WTC11 (cell line): ENCODE data around the gene SLAMF1. TPM values are rescaled to one million over a fixed set of nuclear protein-coding genes. Genes with fewer than 3 reads are reported as not detected.

Experiments used
- ATAC-seq: fragments of 200-7000 bp; cut with Tn5 transposase; 2 replicates; pipeline ENCODE4 v1.10.0; 2021; ENCODE audit warnings: mild to moderate bottlenecking, moderate library complexity
- CTCF ChIA-PET: fragments of 300-600 bp; sonication (Branson Sonifier 250); formaldehyde crosslinking; loops from one replicate; lab custom pipeline; 2021; ENCODE audit warnings: antibody characterized with exemption; lab: Charles Lee
- POLR2A ChIA-PET: fragments of 350-600 bp; sonication (Branson Sonifier 250); formaldehyde crosslinking; loops from one replicate; lab custom pipeline; 2021; ENCODE audit warnings: antibody characterized with exemption; lab: Charles Lee
- DNase-seq: peaks from one replicate; pipeline ENCODE4 v3.0.0; 2021; ENCODE audit warnings: low spot score
- H3K27ac Mint-ChIP-seq: 2 replicates; pipeline ENCODE4 v1.8.0; 2021; ENCODE audit warnings: mixed read lengths
- H3K27me3 Mint-ChIP-seq: 2 replicates; pipeline ENCODE4 v1.8.0; 2021; ENCODE audit warnings: low read depth, mild to moderate bottlenecking, moderate library complexity, mixed read lengths
- H3K36me3 Mint-ChIP-seq: 2 replicates; pipeline ENCODE4 v1.8.0; 2021; ENCODE audit warnings: mixed read lengths
- H3K4me1 Mint-ChIP-seq: 2 replicates; pipeline ENCODE4 v1.8.0; 2022; ENCODE audit warnings: mixed read lengths
- H3K4me3 Mint-ChIP-seq: 2 replicates; pipeline ENCODE4 v1.8.0; 2021; ENCODE audit warnings: mild to moderate bottlenecking, moderate library complexity, mixed read lengths
- H3K9me3 Mint-ChIP-seq: 2 replicates; pipeline ENCODE4 v1.8.0; 2021; ENCODE audit warnings: mixed read lengths
- CREM ChIP-seq: sonication (generic); formaldehyde crosslinking; IDR thresholded peaks from 2 replicates; pipeline ENCODE4 v1.8.1; 2022; ENCODE audit warnings: mild to moderate bottlenecking, missing genetic modification reagents, moderate library complexity
- ELF4 ChIP-seq: sonication (generic); formaldehyde crosslinking; IDR thresholded peaks from 2 replicates; pipeline ENCODE4 v1.8.1; 2022; ENCODE audit warnings: low read depth, mild to moderate bottlenecking, moderate library complexity, missing genetic modification reagents
- ESRRA ChIP-seq: sonication (generic); formaldehyde crosslinking; IDR thresholded peaks from 2 replicates; pipeline ENCODE4 v1.8.1; 2022; ENCODE audit warnings: mild to moderate bottlenecking, missing genetic modification reagents, borderline replicate concordance
- GRHL2 ChIP-seq: fragments of 250-450 bp; sonication (Bioruptor Pico); IDR thresholded peaks from 2 replicates; pipeline ENCODE4 v1.8.0; 2022; ENCODE audit warnings: mild to moderate bottlenecking, moderate library complexity; ENCODE audit not compliant: insufficient replicate concordance, severe bottlenecking
- JAZF1 ChIP-seq: fragments of 250-450 bp; sonication (Bioruptor Pico); IDR thresholded peaks from 2 replicates; pipeline ENCODE4 v1.9.0; 2021; ENCODE audit warnings: moderate library complexity, mild to moderate bottlenecking, inconsistent platforms
- JUN ChIP-seq: sonication (generic); formaldehyde crosslinking; IDR thresholded peaks from 2 replicates; pipeline ENCODE4 v1.8.0; 2023; ENCODE audit warnings: mild to moderate bottlenecking, missing genetic modification reagents
- MYBL2 ChIP-seq: sonication (generic); formaldehyde crosslinking; IDR thresholded peaks from 2 replicates; pipeline ENCODE4 v1.8.1; 2023; ENCODE audit warnings: mild to moderate bottlenecking, moderate library complexity, missing genetic modification reagents
- NFYB ChIP-seq: sonication (generic); formaldehyde crosslinking; conservative IDR thresholded peaks from 2 replicates; pipeline ENCODE4 v1.8.0; 2022; ENCODE audit warnings: low read depth, missing genetic modification reagents
- NR1H2 ChIP-seq: sonication (generic); formaldehyde crosslinking; IDR thresholded peaks from 2 replicates; pipeline ENCODE4 v1.9.0; 2021; ENCODE audit warnings: mild to moderate bottlenecking, moderate library complexity, missing genetic modification reagents
- NR3C1 ChIP-seq: sonication (generic); formaldehyde crosslinking; conservative IDR thresholded peaks from 2 replicates; pipeline ENCODE4 v1.8.1; 2023; ENCODE audit warnings: low read depth, mild to moderate bottlenecking, missing genetic modification reagents
- OVOL2 ChIP-seq: fragments of 250-450 bp; sonication (Bioruptor Pico); IDR thresholded peaks from 2 replicates; pipeline ENCODE4 v1.9.0; 2021; ENCODE audit warnings: mild to moderate bottlenecking, borderline replicate concordance
- RELA ChIP-seq: sonication (generic); formaldehyde crosslinking; IDR thresholded peaks from 2 replicates; pipeline ENCODE4 v1.8.1; 2022; ENCODE audit warnings: missing genetic modification reagents, mild to moderate bottlenecking, borderline replicate concordance
- SOX15 ChIP-seq: fragments of 250-450 bp; sonication (Bioruptor Pico); IDR thresholded peaks from 2 replicates; pipeline ENCODE4 v1.9.0; 2021; ENCODE audit warnings: mild to moderate bottlenecking
- ZBTB21 ChIP-seq: sonication (generic); formaldehyde crosslinking; IDR thresholded peaks from 2 replicates; pipeline ENCODE4 v1.8.1; 2023; ENCODE audit warnings: mild to moderate bottlenecking, missing genetic modification reagents, borderline replicate concordance
- ZNF121 ChIP-seq: sonication (generic); formaldehyde crosslinking; IDR thresholded peaks from 2 replicates; pipeline ENCODE4 v1.8.0; 2023; ENCODE audit warnings: missing genetic modification reagents
- ZNF138 ChIP-seq: sonication (generic); formaldehyde crosslinking; conservative IDR thresholded peaks from 2 replicates; pipeline ENCODE4 v1.8.1; 2022; ENCODE audit warnings: mild to moderate bottlenecking, moderate library complexity, missing genetic modification reagents
- ZNF263 ChIP-seq: sonication (generic); formaldehyde crosslinking; IDR thresholded peaks from 2 replicates; pipeline ENCODE4 v1.8.1; 2022; ENCODE audit warnings: low read depth, mild to moderate bottlenecking, moderate library complexity, missing genetic modification reagents
- ZNF396 ChIP-seq: fragments of 250-450 bp; sonication (Bioruptor Pico); IDR thresholded peaks from 2 replicates; pipeline ENCODE4 v1.8.0; 2021; ENCODE audit warnings: mild to moderate bottlenecking, moderate library complexity, borderline replicate concordance
- total RNA-seq: library from RNA; stranded (reverse); gene quantifications from 3 replicates; pipeline ENCODE4 v1.2.3, GENCODE V29; 2021
- TF ChIP-seq, protein P1 (sequence below): sonication (generic); formaldehyde crosslinking; IDR thresholded peaks from 2 replicates; pipeline ENCODE4 v1.8.1; 2022; ENCODE audit warnings: mild to moderate bottlenecking, moderate library complexity, missing genetic modification reagents
- TF ChIP-seq, protein P2 (sequence below): fragments of 250-450 bp; sonication (Bioruptor Pico); IDR thresholded peaks from 2 replicates; pipeline ENCODE4 v1.9.0; 2021; ENCODE audit warnings: mild to moderate bottlenecking
- TF ChIP-seq, protein P3 (sequence below): sonication (generic); formaldehyde crosslinking; IDR thresholded peaks from 2 replicates; pipeline ENCODE4 v1.8.1; 2023; ENCODE audit warnings: mild to moderate bottlenecking, moderate library complexity, missing genetic modification reagents
- TF ChIP-seq, protein P4 (sequence below): sonication (generic); formaldehyde crosslinking; IDR thresholded peaks from 2 replicates; pipeline ENCODE4 v1.8.1; 2023; ENCODE audit warnings: mild to moderate bottlenecking, missing genetic modification reagents, moderate library complexity
- TF ChIP-seq, protein P5 (sequence below): sonication (generic); formaldehyde crosslinking; IDR thresholded peaks from 2 replicates; pipeline ENCODE4 v1.8.1; 2022; ENCODE audit warnings: low read depth, missing genetic modification reagents, borderline replicate concordance
- TF ChIP-seq, protein P6 (sequence below): sonication (generic); formaldehyde crosslinking; IDR thresholded peaks from 2 replicates; pipeline ENCODE4 v1.8.1; 2023; ENCODE audit warnings: mild to moderate bottlenecking, missing genetic modification reagents, moderate library complexity
- TF ChIP-seq, protein P7 (sequence below): sonication (generic); formaldehyde crosslinking; IDR thresholded peaks from 2 replicates; pipeline ENCODE4 v1.8.0; 2022; ENCODE audit warnings: mild to moderate bottlenecking, missing genetic modification reagents

Gene SLAMF1
- total RNA-seq, 1 experiment from 2014 or later = 0.15 TPM

DNA sequence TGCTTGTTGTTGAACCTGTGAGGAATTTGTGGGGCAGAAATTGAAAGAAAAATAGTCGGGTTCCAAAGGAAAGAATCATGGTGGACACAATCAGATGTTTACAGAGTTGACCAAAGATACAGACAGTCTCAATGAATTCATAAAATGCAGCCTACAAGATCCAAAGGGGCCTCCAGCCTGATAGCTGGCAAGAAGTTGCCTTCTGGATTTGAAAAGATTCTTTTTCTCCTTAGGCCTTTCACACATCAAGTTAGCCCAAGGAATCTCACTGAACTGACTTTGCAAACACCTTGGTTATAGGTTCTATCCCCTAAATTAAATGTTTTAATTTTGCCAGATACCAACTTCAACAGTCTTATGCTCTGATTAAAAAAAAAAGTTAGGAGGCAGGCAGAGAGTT, 21.5 kb downstream of the SLAMF1 start (continued):
- TF ChIP-seq, protein P1, sequence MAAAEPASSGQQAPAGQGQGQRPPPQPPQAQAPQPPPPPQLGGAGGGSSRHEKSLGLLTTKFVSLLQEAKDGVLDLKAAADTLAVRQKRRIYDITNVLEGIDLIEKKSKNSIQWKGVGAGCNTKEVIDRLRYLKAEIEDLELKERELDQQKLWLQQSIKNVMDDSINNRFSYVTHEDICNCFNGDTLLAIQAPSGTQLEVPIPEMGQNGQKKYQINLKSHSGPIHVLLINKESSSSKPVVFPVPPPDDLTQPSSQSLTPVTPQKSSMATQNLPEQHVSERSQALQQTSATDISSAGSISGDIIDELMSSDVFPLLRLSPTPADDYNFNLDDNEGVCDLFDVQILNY = no peak
- TF ChIP-seq ELF4 = no peak
- TF ChIP-seq, protein P2, sequence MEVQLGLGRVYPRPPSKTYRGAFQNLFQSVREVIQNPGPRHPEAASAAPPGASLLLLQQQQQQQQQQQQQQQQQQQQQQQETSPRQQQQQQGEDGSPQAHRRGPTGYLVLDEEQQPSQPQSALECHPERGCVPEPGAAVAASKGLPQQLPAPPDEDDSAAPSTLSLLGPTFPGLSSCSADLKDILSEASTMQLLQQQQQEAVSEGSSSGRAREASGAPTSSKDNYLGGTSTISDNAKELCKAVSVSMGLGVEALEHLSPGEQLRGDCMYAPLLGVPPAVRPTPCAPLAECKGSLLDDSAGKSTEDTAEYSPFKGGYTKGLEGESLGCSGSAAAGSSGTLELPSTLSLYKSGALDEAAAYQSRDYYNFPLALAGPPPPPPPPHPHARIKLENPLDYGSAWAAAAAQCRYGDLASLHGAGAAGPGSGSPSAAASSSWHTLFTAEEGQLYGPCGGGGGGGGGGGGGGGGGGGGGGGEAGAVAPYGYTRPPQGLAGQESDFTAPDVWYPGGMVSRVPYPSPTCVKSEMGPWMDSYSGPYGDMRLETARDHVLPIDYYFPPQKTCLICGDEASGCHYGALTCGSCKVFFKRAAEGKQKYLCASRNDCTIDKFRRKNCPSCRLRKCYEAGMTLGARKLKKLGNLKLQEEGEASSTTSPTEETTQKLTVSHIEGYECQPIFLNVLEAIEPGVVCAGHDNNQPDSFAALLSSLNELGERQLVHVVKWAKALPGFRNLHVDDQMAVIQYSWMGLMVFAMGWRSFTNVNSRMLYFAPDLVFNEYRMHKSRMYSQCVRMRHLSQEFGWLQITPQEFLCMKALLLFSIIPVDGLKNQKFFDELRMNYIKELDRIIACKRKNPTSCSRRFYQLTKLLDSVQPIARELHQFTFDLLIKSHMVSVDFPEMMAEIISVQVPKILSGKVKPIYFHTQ = no peak
- no peak for TF ChIP-seq ESRRA
- no peak for TF ChIP-seq RELA
- no peak for TF ChIP-seq CREM
- TF ChIP-seq, protein P3, sequence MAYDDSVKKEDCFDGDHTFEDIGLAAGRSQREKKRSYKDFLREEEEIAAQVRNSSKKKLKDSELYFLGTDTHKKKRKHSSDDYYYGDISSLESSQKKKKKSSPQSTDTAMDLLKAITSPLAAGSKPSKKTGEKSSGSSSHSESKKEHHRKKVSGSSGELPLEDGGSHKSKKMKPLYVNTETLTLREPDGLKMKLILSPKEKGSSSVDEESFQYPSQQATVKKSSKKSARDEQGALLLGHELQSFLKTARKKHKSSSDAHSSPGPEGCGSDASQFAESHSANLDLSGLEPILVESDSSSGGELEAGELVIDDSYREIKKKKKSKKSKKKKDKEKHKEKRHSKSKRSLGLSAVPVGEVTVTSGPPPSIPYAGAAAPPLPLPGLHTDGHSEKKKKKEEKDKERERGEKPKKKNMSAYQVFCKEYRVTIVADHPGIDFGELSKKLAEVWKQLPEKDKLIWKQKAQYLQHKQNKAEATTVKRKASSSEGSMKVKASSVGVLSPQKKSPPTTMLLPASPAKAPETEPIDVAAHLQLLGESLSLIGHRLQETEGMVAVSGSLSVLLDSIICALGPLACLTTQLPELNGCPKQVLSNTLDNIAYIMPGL (CRISPR knock-in tag) = no peak
- no peak for TF ChIP-seq ZNF263 (CRISPR knock-in tag)
- TF ChIP-seq, protein P4, sequence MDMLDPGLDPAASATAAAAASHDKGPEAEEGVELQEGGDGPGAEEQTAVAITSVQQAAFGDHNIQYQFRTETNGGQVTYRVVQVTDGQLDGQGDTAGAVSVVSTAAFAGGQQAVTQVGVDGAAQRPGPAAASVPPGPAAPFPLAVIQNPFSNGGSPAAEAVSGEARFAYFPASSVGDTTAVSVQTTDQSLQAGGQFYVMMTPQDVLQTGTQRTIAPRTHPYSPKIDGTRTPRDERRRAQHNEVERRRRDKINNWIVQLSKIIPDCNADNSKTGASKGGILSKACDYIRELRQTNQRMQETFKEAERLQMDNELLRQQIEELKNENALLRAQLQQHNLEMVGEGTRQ (CRISPR knock-in tag) = no peak

DNA sequence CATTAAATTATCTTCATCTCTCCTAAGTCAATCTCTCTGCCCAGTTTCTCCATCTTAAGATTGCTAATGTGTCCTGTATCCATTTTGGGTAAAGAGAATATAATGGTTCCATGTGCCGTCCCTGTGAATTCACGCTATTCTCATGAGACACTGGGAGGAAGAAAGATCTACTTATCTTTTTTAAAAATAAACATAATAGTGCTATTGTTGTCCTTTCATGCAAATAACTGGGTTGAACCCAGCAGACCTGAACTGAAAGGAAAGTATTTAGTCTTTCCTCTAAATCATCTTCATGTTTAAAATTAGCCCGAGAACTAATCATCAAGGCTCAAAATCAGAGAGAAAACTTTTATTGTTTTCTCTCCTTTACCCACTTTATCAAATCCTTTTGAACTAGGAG, 22.4 kb downstream of the SLAMF1 start:
- ChIA-PET POLR2A (no interaction called here), CTCF (no interaction called here)
- Mint-ChIP-seq H3K36me3 (no peaks in the 10 kb centered on the region), H3K27ac (no peak overlapping the region), H3K27me3 (no peaks in the 10 kb centered on the region; the same call in 1 of the 2 replicates), H3K4me3 (no peak overlapping the region), H3K4me1 (peaks cover 6% of the 10 kb centered on the region), H3K9me3 (peaks cover 8% of the 10 kb centered on the region)
- TF ChIP-seq MYBL2 (CRISPR knock-in tag) (no peak), NFYB (CRISPR knock-in tag) (no peak), GRHL2 (CRISPR knock-in tag) (no peak), ZNF263 (CRISPR knock-in tag) (no peak), ZBTB21 (CRISPR knock-in tag) (no peak), ZNF138 (CRISPR knock-in tag) (no peak), ZNF396 (CRISPR knock-in tag) (no peak), ZNF121 (CRISPR knock-in tag) (no peak), JAZF1 (CRISPR knock-in tag) (no peak), NR1H2 (CRISPR knock-in tag) (no peak), JUN (CRISPR knock-in tag) (no peak), OVOL2 (CRISPR knock-in tag) (no peak), NR3C1 (CRISPR knock-in tag) (no peak), SOX15 (CRISPR knock-in tag) (no peak)
- TF ChIP-seq, protein P5, sequence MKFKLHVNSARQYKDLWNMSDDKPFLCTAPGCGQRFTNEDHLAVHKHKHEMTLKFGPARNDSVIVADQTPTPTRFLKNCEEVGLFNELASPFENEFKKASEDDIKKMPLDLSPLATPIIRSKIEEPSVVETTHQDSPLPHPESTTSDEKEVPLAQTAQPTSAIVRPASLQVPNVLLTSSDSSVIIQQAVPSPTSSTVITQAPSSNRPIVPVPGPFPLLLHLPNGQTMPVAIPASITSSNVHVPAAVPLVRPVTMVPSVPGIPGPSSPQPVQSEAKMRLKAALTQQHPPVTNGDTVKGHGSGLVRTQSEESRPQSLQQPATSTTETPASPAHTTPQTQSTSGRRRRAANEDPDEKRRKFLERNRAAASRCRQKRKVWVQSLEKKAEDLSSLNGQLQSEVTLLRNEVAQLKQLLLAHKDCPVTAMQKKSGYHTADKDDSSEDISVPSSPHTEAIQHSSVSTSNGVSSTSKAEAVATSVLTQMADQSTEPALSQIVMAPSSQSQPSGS (CRISPR knock-in tag) = no peak
- TF ChIP-seq, protein P6, sequence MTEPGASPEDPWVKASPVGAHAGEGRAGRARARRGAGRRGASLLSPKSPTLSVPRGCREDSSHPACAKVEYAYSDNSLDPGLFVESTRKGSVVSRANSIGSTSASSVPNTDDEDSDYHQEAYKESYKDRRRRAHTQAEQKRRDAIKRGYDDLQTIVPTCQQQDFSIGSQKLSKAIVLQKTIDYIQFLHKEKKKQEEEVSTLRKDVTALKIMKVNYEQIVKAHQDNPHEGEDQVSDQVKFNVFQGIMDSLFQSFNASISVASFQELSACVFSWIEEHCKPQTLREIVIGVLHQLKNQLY = no peak
- TF ChIP-seq, protein P7, sequence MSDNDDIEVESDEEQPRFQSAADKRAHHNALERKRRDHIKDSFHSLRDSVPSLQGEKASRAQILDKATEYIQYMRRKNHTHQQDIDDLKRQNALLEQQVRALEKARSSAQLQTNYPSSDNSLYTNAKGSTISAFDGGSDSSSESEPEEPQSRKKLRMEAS (CRISPR knock-in tag) = no peak
- DNase-seq = no peak
- ATAC-seq = no peak
